ENCODE measurements around the gene CAPN8.

CAPN8 gene

DNA sequence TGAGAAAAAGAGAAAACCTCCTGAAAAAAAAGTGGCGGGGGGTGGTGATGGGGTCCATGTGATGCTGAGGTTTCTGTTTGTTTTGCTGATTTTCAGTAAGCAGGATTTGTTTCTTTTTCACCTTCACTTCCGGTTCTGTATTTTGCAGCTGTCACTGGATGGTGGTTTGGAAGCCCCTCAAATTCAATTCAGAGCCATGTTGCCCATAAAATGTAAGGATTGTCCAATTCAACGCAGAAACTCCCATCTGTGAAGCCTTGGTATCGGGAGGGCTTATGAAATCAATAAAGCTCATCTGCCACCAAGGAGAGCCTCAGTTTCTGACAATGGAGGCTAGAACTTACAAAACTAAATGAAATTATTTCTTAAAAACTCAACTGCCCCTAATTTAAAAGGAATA lies 12.1 kb downstream of the CAPN8 start:
- no peak for DNase-seq

DNA sequence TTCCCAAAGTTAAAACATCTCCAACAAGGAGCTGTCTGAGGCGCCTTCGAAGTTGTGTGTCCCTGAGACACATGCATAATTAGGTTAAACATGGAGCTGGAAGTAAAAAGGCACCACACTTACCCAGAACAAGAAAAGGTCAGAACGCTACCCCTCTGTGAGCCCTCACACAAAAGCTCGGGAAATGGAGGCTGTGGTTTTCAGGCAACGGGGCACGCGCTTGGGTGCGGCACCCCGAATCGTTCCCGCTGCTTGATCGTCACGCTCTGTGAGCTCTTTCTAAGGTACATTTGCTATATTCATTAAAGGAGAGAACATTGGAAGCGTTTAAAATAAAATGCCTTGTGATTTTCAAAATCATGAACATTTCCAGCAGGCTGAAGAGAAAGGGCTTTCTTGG lies 12.5 kb downstream of the CAPN8 start:
- DNase-seq = no peak

DNA sequence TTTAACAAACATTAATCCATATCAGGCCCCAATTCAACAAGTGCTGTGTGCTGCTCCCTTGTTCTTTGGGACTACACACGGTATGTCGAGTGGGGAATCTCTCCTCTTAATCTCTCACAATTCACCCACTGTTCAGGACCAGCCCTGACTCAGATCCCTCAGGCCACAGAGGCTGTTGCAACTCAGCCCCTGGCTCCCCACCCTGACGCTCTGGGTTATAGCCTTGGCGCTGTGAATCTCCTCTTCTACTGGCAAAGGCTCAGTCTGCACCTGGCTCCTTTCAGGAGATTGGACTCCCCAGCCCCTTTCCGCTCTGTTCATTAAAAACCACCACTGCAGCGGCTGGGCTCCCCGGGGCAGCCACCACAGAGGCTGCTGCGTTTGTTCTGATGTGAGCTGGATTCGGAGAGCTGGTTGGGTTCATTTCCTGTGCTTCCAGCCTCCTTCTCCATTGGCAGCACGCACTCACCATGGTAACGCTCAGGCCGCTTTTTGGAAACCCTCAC lies 13.0 kb downstream of the CAPN8 start:
- DNase-seq = no peak

DNA sequence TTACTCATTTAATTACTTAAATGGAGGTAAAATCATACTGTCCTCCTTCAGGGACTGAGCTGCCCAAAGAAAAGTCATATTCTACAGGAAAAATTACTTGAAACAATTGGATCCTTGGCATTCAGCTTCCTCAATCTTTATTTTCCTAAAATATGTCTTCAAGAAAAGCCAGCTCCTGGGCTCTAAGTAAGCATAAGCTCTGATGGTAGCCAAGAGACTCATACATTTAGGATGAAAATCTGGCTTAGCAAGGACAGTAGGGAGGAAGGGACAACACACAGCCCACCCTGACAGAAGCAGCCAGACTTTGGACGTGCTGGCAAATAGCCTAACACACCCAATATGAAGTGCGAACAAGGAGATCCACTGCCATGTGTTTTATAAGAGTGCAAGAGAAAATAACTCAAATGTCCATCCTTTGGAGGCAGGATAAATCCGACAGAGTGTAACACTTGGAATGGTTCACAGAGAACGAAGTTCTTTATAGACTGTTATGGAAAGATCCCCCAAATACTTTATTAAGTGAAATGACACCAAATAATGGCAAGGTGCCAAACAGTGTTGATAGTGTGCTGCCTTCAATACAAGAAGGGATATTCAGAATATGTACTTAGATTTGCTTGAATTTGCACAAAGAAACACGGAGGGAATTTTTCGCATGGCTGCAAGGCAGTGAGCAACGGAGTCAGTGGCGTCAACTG lies 14.1 kb downstream of the CAPN8 start:
- no peak for DNase-seq

DNA sequence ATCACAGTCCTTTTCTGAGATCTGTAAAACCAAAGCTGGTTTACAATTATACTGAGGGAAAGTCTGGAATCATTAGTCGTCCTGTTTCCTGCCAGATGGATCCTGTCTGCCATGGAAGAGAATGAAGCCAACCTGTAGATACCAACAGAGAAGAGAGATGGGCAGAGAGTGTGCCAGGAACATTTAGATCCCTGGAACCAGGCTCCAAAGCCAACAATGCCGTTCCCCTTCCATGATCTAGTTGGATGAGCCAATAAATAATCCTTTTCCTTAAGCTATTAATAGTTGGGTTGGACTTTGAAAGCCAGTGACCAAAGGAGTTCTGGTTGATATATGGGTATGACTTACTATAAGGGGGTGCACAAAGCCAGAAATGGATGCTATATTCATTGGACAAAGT lies 15.0 kb downstream of the CAPN8 start:
- DNase-seq = no peak

DNA sequence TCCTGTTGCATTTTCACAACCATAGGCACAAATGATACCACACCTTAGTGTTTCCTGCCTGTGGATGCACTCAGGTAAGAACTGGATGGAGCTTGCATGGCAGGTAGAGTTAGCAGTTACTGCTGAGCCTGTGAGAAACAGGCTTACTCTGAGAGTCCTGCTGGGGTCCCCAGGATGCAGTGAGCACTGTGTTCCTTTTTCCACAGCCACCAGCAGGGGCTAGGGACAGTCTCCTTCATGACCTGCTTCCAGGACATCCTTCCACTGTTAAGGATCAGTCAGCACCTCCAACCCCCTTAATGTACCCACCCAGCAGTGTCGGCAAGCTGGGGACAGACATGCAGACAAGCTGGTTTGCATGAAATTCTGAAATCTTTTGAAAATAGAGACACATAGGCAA lies 16.3 kb downstream of the CAPN8 start:
- no peak for DNase-seq

DNA sequence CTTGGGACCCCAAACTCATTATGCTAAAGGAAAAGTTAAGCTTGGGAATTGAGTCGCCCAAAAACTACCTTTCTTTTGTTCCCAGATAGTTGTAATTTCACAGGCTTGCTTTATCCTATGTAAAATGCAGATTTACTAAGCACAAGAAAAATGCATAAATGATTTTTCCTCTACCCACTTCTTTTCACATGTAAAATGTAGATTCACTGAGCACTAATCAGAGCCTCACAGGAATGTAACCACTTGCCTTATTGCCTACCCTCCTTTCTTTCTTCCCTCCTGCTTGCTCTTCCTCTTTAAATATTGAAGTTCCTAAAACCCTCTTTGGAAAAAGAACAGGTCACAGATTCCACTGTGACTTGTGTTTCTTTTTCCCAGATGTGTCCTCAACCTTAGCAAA lies 18.3 kb downstream of the CAPN8 start:
- DNase-seq = no peak

DNA sequence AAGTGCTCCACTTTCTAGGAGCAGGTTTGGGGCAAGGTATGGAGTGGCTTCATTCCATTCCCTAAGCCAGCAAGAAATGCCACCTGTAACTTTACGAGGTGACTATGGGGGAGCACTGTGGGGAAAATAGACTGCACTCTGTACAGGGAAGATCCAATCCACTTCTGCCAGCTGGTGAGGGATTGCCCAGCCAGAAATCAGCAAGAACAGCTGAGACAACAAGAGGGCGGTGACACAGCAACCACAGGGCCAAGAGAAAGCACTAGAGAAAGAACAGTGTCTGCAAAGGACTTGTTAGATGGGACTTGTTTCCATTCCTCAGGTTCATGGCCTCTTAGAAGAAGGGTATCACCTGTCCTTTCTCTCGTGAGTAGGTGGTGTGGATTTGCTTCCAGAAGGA lies 19.6 kb downstream of the CAPN8 start:
- DNase-seq = no peak

DNA sequence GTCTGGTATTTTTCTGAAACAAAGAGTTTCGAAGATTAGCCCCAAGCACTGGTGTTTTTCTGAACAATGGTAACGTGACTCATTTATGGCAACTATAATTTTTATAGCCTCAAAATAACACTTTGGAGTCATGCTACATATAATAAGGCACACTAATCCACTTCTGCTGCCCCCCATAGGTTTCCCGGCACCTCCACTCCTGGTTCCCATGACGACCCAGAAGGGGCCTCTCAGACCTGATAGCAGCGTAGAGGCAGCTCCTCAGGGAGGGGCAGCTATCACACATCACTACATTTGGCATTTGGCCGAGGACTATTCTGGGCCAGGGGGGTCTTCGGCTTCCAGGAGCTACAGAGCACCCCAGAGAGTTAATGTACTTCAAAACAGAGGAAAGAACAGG lies 23.3 kb downstream of the CAPN8 start:
- no peak for DNase-seq

DNA sequence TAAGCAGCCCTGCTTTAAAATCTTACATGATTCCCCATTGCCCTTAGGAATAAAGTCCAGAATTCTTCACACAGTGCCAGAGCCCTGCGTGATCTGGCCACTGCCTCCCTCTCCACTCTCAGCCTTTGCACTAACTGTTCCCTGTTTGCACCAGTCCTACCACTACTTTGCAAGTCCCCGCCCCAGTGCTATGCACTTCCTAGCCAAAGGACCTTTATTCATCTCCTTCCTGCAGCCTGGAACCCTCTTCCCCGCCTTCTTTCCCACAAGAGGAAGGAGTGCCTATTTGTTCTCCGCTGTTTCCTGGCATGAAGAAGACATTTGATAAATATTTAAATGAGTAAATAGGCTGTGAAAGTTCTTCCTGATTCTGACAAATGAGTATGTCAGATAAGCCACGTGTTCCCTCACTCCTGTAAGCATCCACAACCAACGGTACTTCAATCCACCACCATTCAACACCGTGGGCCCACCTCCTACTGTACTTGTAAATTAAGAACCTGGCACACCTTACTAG lies 23.9 kb downstream of the CAPN8 start:
- no peak for DNase-seq

DNA sequence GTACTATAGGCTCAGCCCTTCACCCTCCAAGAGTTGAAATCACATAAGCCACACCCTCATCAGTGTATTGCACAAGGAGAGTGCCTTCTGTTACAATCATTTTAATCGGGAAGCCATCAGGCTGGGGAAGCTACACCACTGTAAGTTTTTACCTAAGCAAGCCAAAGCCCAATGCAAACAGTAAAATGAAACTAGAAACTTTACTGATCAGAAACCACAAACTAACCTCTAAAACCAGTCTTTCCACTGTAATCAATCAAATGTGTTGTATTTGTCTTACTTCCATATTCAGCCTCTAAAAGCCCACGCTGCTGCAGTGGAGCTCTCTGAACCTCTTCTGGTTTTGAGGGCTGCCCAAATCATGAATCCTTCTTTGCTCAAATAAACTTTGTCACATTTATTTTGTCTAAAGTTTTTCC lies 26.2 kb downstream of the CAPN8 start:
- DNase-seq = no peak

DNA sequence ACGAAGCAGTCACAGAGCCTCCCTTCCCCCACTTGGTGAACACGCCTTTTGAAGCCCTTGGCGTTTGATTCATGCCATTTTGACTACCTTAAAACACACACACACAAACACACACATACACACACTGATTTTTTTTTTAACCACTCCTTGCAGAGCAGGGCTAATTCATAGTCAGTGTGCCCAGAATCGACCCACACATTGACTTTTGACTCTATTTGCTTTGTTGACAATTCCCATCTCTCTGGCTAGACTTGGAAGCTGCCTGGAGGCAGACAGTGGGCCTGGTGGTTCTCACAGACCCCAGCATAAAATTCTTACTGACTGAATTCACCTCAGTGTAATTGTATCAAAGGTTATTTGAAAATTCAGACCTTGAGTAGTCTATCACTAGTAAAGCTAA lies 30.3 kb downstream of the CAPN8 start:
- no peak for DNase-seq

DNA sequence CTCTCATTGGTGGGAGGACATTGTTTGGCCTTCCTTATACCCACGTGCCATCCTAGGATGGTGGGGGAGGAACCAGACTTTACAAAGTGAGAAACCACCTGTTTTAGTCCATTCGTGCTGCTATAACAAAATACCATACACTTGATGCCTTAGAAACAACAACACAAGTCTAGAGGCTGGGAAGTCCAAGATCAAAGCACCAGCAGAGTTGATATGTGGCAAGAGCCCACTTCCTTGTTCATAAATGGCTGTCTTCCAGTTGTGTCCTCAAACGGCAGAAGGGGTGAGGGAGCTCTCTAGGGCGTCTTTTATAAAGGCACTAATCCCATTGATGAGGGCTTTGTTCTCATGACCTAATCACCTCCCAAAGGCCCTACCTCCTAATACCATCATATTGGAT lies 31.1 kb downstream of the CAPN8 start:
- DNase-seq = no peak

DNA sequence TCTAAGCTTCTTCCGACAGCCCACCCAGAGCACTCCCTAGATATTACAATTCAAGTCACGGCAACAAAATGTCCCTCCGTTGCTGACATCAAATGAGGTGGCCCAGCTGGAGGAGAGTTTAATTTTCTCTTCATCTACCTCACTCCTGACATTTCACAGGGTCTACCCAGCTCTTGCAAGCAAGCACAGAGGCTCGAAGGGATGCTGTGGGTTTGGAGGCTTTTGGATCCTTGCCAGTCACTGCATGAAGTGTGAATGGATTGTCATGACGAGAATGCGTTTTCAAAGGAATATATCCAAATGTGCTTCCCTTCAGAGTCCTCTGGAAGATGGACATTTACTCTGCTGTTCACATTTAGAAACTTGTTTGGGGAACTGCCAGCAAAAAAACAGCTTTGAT lies 33.5 kb downstream of the CAPN8 start:
- no peak for DNase-seq

DNA sequence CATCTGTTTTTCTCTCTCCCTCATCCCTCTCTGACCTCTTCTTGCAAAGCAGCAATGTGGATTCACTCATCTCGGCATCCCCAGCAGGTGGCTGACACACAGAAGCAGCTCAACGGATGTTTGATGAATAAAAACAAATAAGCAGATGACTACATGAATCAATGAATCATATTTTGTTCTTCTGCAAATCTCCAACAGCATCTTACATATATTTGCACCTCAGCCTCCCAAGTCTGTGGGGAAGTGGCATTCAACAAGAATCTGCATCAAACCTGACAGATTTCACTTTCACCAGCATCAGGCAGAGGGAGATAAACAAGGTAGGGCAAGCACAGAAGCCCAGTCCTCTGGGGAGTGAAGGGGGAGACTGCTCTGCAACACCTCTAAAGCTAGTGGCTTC lies 34.0 kb downstream of the CAPN8 start:
- DNase-seq = no peak

DNA sequence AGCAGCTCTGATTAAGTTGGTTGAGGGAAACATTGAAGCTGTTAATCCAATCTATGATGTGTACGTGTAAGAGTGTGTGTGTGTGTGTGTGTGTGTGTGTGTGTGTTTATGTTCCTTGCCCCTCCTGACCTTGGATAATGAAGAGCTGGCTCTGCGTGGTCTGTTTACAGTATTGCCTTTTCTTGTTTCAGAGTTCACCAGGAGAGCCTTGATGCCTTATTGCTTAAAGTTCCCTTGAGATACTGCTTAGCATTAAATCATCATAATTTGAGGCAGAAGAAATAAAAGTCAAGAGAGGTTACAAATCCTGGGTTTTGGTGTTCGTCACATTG lies 36.4 kb downstream of the CAPN8 start:
- no peak for DNase-seq

DNA sequence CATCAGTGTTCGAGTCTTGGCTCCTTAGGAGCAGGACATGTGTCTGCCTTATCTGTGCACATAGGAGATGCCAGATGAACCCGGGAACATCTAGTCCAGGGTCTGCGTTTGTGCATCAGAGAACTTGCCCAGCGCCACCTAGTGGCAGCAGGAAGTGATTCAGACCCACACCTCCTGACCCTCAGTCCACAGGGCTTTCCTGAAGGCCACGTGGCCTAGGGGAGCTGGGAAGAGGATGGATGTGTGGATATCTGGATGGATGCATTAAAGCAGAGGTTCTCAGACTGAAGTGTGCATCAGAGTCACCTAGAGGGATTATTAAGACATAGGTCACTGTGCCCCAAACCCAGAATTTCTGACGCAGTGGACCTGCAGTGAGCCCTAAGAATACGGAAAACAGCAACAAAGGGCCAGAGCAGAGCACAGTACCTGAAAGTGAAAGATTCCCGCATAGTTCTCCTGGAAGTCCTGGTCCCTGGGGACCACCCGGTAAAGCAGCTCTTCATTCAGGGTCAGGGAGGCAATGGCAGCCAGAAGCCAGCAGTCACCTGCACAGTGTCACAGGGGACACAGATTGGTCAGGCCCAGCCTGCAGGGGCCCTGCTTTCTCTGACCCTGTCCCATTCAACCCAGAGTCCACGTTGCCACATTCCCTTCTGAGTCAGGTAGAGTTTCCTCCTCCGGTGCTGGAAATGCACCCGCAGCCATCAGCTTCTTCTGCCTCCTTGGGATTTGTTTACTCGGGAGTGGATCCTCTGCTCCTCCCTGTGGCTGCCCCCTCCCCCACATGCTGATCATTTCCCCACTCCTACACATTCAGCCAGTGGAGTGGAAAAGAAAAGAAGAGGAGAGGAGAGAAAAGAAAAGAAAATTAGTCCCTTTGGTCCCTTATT lies 37.0 kb downstream of the CAPN8 start:
- DNase-seq = peak; percentile 33

DNA sequence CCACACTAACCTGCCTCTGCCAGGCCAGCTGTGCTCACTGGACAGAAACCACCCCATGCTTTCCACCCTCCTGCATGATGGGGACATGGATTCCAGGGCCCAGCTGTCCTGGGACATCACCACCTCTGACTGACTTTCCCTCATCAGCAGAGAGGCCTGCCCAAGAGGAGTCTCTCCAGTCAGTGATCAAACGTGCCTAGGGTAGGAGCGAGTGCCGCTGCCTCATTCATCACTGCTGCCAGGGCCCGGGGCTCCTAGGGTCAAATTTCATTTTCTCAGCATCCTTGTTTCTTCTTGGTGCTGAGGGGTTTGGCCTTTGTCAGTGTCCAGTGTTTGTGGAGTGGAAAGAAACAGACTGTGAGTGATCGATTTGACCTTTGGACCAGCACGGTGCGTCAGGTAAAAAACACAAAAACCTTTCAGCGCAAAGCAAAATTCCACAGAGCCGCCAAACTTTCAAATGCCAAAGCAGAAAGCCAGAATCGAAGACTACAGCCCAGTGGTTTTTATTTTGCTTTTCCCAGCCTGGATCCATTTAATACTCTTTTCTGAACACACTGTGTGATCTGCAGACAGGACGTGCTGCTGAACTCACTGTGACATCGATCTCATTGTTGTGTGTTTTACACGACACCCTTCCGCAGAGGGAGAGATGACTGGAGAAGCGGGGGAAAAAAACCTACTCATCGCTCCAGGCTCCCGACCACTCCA lies 43.2 kb downstream of the CAPN8 start:
- DNase-seq = no peak

DNA sequence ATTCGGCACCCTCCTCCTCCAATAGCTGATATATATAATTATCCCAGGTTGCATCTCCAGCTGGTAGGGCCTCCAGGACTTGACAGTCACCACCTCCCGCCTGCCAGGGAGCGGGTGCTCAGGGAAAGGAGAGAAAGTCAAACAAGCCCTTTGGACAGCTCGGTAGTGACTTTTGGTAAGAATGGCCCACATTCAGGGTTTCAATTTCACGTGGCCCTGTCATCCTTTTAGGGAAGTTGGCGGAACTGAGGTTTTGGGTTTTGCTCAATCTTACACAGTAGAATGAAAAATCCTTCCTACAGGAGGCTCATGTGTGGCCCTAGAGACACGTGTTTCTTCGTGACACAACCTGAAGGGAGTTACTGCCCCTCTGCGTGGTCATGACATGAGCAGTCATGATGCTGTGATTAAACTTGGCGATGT lies 44.2 kb downstream of the CAPN8 start:
- DNase-seq = no peak

DNA sequence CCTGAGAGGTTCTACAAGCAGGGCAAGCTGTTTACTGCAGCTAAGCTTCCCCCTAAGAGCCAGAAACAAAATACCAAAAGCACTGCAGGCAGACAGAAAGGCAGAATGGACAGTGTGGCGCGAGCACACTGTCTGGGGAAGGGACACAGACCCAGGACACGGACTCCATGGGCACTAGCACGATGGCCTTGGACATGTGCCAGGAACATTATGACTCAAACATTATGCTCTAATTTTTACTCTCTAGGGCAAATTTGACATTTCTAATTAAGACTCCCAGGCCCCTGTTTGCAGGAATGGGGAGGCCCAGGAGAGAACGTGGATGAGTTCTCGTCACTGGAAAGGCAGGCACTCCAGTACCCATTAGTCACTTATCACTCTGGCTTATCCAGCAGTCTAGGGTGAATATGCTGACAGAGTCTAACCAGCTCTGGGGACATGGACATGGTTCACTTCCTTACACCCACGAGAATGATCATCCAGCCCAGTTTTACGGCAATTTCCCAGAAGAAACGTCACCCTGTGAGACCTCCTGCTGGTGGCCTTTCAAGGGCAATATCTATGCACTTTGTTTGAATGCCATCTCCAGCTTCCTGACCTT lies 45.1 kb downstream of the CAPN8 start:
- DNase-seq = no peak

DNA sequence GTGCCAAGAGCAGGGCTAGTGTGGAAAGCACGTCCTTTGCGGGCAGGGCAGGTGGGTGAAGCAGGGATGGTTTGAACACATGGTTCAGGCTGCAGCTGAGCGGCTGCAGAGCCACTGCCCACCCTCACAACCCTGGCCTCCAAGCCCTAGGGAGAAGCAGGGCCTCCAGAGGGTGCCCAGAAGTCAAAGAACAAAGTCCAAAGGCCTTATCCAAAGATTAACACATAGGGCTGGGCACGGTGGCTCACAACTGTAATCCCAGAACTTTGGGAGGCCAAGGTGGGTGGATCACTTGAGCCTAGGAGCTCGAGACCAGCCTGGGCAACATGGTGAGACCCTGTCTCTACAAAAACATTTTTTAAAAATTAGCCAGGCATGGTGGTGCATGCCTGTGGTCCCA lies 46.8 kb downstream of the CAPN8 start:
- DNase-seq = no peak

DNA sequence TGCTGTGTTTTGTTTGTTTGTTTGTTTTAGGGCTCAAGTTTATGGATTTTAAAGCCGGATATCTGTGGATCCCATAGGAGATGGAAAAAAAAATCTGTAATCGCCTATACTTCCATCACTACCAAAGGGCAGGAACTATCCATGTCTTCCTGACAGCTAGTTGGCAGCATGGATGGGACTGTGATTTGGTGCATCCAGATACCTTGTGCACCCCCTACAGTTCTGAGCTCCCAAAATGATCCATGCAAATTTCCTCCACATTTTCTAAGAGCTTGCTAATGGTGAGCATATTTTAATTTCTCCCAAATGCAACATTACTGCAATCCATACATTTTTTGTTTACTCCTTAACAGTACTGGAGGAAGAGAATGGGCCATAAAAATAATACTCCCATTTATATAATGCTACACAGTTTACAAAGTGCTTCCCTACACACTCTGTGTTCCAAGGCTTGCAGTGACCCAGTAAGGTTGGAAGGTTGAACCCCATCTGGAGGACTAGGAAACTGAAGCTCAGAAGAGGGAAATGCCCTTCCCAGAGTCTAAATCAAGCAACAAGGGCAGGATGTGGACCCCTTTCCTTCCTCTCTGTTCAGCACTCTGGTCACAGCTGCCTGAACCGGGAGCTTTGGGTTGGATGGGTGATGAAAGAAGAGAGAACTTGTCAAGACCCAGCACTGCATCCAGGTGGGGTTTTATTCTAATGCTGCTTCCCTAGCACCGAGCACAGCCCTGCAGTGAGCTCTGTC lies 48.0 kb downstream of the CAPN8 start:
- no peak for DNase-seq

Measured in NCI-H1105 treated with DMSO at 0.1 percent for 48 hours (cell line).